Immature natural killer cell (primary cell): ENCODE data around the gene TMEM164. TPM values are rescaled to one million over a fixed set of nuclear protein-coding genes. Genes with fewer than 3 reads are reported as not detected.

ENCODE experiments used
- DNase-seq, 3 donors: peaks; one replicate each; pipeline ENCODE4 v3.0.0; 2022; ENCODE audit warnings: mixed read lengths in 1 of 3
- H3K27ac Mint-ChIP-seq, 6 donors: one replicate each; pipeline ENCODE4 v1.8.0; 2020; ENCODE audit warnings: mixed read lengths in 6 of 6, mild to moderate bottlenecking in 5 of 6, inconsistent platforms in 4 of 6, moderate library complexity in 3 of 6
- H3K27me3 Mint-ChIP-seq, 3 donors: one replicate each; pipeline ENCODE4 v1.8.0; 2020 to 2021; ENCODE audit warnings: low read depth in 3 of 3, mild to moderate bottlenecking in 3 of 3, mixed read lengths in 3 of 3, moderate library complexity in 3 of 3, inconsistent platforms in 1 of 3
- H3K36me3 Mint-ChIP-seq, 3 donors: one replicate each; pipeline ENCODE4 v1.8.0; 2020; ENCODE audit warnings: mixed read lengths in 3 of 3, inconsistent platforms in 2 of 3, mild to moderate bottlenecking in 2 of 3
- H3K4me1 Mint-ChIP-seq, 2 donors: one replicate each; pipeline ENCODE4 v1.8.0; 2020; ENCODE audit warnings: inconsistent platforms in 2 of 2, mild to moderate bottlenecking in 2 of 2, mixed read lengths in 2 of 2, moderate library complexity in 1 of 2
- H3K4me3 Mint-ChIP-seq, 5 donors: one replicate each; pipeline ENCODE4 v1.8.0; 2020; ENCODE audit warnings: mild to moderate bottlenecking in 5 of 5, mixed read lengths in 5 of 5, inconsistent platforms in 3 of 5, moderate library complexity in 3 of 5
- H3K9me3 Mint-ChIP-seq, 6 donors: one replicate each; pipeline ENCODE4 v1.8.0; 2020; ENCODE audit warnings: mild to moderate bottlenecking in 6 of 6, mixed read lengths in 6 of 6, inconsistent platforms in 4 of 6, moderate library complexity in 3 of 6
- polyA plus RNA-seq, 3 donors: library from polyadenylated mRNA; unstranded; fragments of 300-500 nt; fragmentation: Illumina TruSeq; gene quantifications; one replicate each; pipeline ENCODE4 v1.2.3, GENCODE V29; 2021

TMEM164 gene
- polyA plus RNA-seq, 3 donors from 2014 or later = 2.0 to 3.9 (median 2.3) TPM

- no peaks in the 10 kb centered on the region for H3K9me3 Mint-ChIP-seq
- no peak overlapping the region for H3K27ac Mint-ChIP-seq
- no peak for DNase-seq
- peaks cover 3 to 12% of the 10 kb centered on the region in 2 donors for H3K4me1 Mint-ChIP-seq
- H3K27me3 Mint-ChIP-seq = peaks cover 0 to 1% (median 0%) of the 10 kb centered on the region in 3 donors
- peaks cover 0 to 21% (median 0%) of the 10 kb centered on the region in 3 donors for H3K36me3 Mint-ChIP-seq
- H3K4me3 Mint-ChIP-seq = no peak overlapping the region
Measured at GRCh38 chrX:110183314-110183713, 180.4 kb downstream of the TMEM164 start.

GRCh38 chrX:110188701-110189558, 186.0 kb downstream of the TMEM164 start:
- DNase-seq = no peak
- H3K36me3 Mint-ChIP-seq = peaks cover 0 to 12% (median 0%) of the 10 kb centered on the region in 3 donors
- H3K4me3 Mint-ChIP-seq = peak overlapping the region in 1 of 5 donors; percentile 4

GRCh38 chrX:110192516-110192915, 189.6 kb downstream of the TMEM164 start:
- no peak for DNase-seq
- Mint-ChIP-seq H3K36me3 (peaks cover 0 to 4% (median 0%) of the 10 kb centered on the region in 3 donors), H3K4me1 (peaks cover 12 to 14% of the 10 kb centered on the region in 2 donors), H3K27ac (no peak overlapping the region), H3K4me3 (no peak overlapping the region), H3K9me3 (no peaks in the 10 kb centered on the region), H3K27me3 (peaks cover 0 to 5% (median 0%) of the 10 kb centered on the region in 3 donors)

More at GRCh38 chrX:110188701-110189558, 186.0 kb downstream of the TMEM164 start:
- Mint-ChIP-seq H3K27ac (peak overlapping the region in 2 of 6 donors; percentile 18 to 43), H3K27me3 (peaks cover 0 to 3% (median 0%) of the 10 kb centered on the region in 3 donors), H3K4me1 (peaks cover 12 to 14% of the 10 kb centered on the region in 2 donors), H3K9me3 (no peaks in the 10 kb centered on the region)

GRCh38 chrX:110194977-110195376, 192.1 kb downstream of the TMEM164 start:
- H3K4me1 Mint-ChIP-seq = no peaks in the 10 kb centered on the region
- no peak overlapping the region for H3K27ac Mint-ChIP-seq
- peaks cover 0 to 5% (median 0%) of the 10 kb centered on the region in 3 donors for H3K27me3 Mint-ChIP-seq
- no peak for DNase-seq
- no peaks in the 10 kb centered on the region for H3K36me3 Mint-ChIP-seq
- no peak overlapping the region for H3K4me3 Mint-ChIP-seq
- no peaks in the 10 kb centered on the region for H3K9me3 Mint-ChIP-seq

GRCh38 chrX:110201799-110202198, 198.9 kb downstream of the TMEM164 start:
- H3K4me3 Mint-ChIP-seq = no peak overlapping the region
- no peak overlapping the region for H3K27ac Mint-ChIP-seq
- peaks cover 0 to 2% (median 0%) of the 10 kb centered on the region in 3 donors for H3K27me3 Mint-ChIP-seq
- H3K9me3 Mint-ChIP-seq = no peaks in the 10 kb centered on the region
- H3K36me3 Mint-ChIP-seq = no peaks in the 10 kb centered on the region
- DNase-seq = no peak
- H3K4me1 Mint-ChIP-seq = peaks cover 0 to 1% of the 10 kb centered on the region in 2 donors

GRCh38 chrX:110204986-110205385, 202.1 kb downstream of the TMEM164 start:
- no peak overlapping the region for H3K27ac Mint-ChIP-seq
- H3K9me3 Mint-ChIP-seq = no peaks in the 10 kb centered on the region
- H3K4me3 Mint-ChIP-seq = no peak overlapping the region
- H3K27me3 Mint-ChIP-seq = peaks cover 0 to 2% (median 0%) of the 10 kb centered on the region in 3 donors
- DNase-seq = no peak
- H3K36me3 Mint-ChIP-seq = no peaks in the 10 kb centered on the region
- peaks cover 0 to 1% of the 10 kb centered on the region in 2 donors for H3K4me1 Mint-ChIP-seq

- H3K27ac Mint-ChIP-seq = no peak overlapping the region
Measured at GRCh38 chrX:110208092-110208491, 205.2 kb downstream of the TMEM164 start.

GRCh38 chrX:110210417-110211139, 207.7 kb downstream of the TMEM164 start:
- H3K27me3 Mint-ChIP-seq = no peaks in the 10 kb centered on the region
- H3K36me3 Mint-ChIP-seq = no peaks in the 10 kb centered on the region
- DNase-seq = no peak
- no peak overlapping the region for H3K4me3 Mint-ChIP-seq
- peaks cover 0 to 2% of the 10 kb centered on the region in 2 donors for H3K4me1 Mint-ChIP-seq
- no peaks in the 10 kb centered on the region for H3K9me3 Mint-ChIP-seq
- no peak overlapping the region for H3K27ac Mint-ChIP-seq

More at GRCh38 chrX:110208092-110208491, 205.2 kb downstream of the TMEM164 start:
- Mint-ChIP-seq H3K9me3 (no peaks in the 10 kb centered on the region), H3K27me3 (no peaks in the 10 kb centered on the region), H3K36me3 (no peaks in the 10 kb centered on the region), H3K4me1 (peaks cover 0 to 1% of the 10 kb centered on the region in 2 donors), H3K4me3 (no peak overlapping the region)
- DNase-seq = no peak

- Mint-ChIP-seq H3K9me3 (no peaks in the 10 kb centered on the region), H3K36me3 (no peaks in the 10 kb centered on the region), H3K27me3 (no peaks in the 10 kb centered on the region), H3K27ac (no peak overlapping the region), H3K4me3 (no peak overlapping the region), H3K4me1 (peaks cover 2 to 3% of the 10 kb centered on the region in 2 donors)
- no peak for DNase-seq
Measured at GRCh38 chrX:110211340-110211739, 208.4 kb downstream of the TMEM164 start.

GRCh38 chrX:110212299-110212698, 209.4 kb downstream of the TMEM164 start:
- Mint-ChIP-seq H3K27me3 (peaks cover 0 to 2% (median 0%) of the 10 kb centered on the region in 3 donors), H3K27ac (no peak overlapping the region), H3K4me3 (no peak overlapping the region), H3K4me1 (peaks cover 9 to 12% of the 10 kb centered on the region in 2 donors), H3K9me3 (no peaks in the 10 kb centered on the region), H3K36me3 (no peaks in the 10 kb centered on the region)
- DNase-seq = no peak

- no peaks in the 10 kb centered on the region for H3K36me3 Mint-ChIP-seq
- H3K27ac Mint-ChIP-seq = peak overlapping the region in 1 of 6 donors; percentile 34
- no peak for DNase-seq
- H3K27me3 Mint-ChIP-seq = peaks cover 0 to 2% (median 0%) of the 10 kb centered on the region in 3 donors
- no peaks in the 10 kb centered on the region for H3K9me3 Mint-ChIP-seq
- H3K4me1 Mint-ChIP-seq = peaks cover 16 to 21% of the 10 kb centered on the region in 2 donors
- H3K4me3 Mint-ChIP-seq = no peak overlapping the region
Measured at GRCh38 chrX:110213183-110213582, 210.3 kb downstream of the TMEM164 start.

GRCh38 chrX:110214684-110215083, 211.8 kb downstream of the TMEM164 start:
- Mint-ChIP-seq H3K27ac (no peak overlapping the region), H3K9me3 (no peaks in the 10 kb centered on the region)

GRCh38 chrX:110215411-110215810, 212.5 kb downstream of the TMEM164 start:
- Mint-ChIP-seq H3K27me3 (peaks cover 0 to 2% (median 0%) of the 10 kb centered on the region in 3 donors), H3K4me3 (no peak overlapping the region), H3K36me3 (no peaks in the 10 kb centered on the region), H3K4me1 (peaks cover 16 to 21% of the 10 kb centered on the region in 2 donors), H3K9me3 (no peaks in the 10 kb centered on the region), H3K27ac (no peak overlapping the region)
- no peak for DNase-seq

More at GRCh38 chrX:110214684-110215083, 211.8 kb downstream of the TMEM164 start:
- Mint-ChIP-seq H3K4me3 (no peak overlapping the region), H3K27me3 (peaks cover 0 to 2% (median 0%) of the 10 kb centered on the region in 3 donors), H3K36me3 (no peaks in the 10 kb centered on the region), H3K4me1 (peaks cover 16 to 21% of the 10 kb centered on the region in 2 donors)
- no peak for DNase-seq

GRCh38 chrX:110216027-110216426, 213.1 kb downstream of the TMEM164 start:
- H3K27ac Mint-ChIP-seq = no peak overlapping the region
- H3K36me3 Mint-ChIP-seq = no peaks in the 10 kb centered on the region
- H3K27me3 Mint-ChIP-seq = peaks cover 0 to 2% (median 0%) of the 10 kb centered on the region in 3 donors
- H3K4me3 Mint-ChIP-seq = no peak overlapping the region
- no peak for DNase-seq
- H3K4me1 Mint-ChIP-seq = peaks cover 16 to 21% of the 10 kb centered on the region in 2 donors
- H3K9me3 Mint-ChIP-seq = no peaks in the 10 kb centered on the region
